NCI-H187 (cell line): ENCODE results near the gene ASTN2.

Experiments used
- DNase-seq, 2 experiments: peaks; one replicate each; lab custom pipeline; 2025; lab: John Stamatoyannopoulos, UW

The ASTN2 gene

DNA sequence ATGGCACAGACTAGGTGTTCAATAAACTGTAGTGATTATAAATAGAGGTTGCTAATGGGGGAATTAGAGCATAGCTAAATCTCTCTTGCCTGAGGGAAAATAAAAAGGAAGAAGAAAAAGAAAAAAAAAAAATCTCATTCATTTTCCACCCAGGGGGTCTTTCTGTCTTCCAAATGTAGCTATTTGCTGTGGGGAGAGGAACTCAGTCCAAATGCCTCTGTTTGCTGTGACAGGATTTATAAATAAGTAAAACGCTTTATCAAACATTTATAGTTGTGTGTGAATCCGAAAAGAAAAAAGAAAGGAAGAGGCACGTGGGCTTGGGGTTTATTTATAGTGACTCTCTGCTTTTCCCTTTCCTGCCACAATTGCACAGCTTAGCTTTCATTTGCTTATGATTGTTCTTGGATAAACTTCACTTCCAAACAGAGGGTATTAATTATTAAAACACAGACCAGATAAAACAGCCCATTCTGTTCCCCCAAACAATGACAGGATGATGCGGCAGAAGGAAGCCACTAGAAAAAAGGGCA, 245.7 kb downstream of the ASTN2 start:
- no peak for DNase-seq

DNA sequence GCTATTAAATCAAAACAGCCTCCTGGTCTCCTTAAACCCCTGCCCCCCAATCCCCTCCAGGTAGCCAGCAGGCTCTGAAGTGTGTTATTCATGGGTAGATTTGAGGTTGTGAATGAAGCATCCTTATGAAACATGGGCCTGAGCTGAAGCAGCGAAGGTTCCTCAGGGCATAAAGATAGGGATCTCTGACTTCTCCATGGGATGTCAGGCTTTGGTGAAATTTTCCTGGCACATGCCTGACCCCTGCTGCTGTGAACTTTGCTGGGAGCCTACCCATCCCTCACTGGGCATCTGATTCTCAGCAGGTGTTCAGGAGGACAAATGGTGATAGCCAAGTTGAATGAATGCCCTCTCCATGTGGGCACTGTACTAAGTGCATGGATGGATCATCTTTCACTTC, 250.3 kb downstream of the ASTN2 start:
- DNase-seq: no peak

DNA sequence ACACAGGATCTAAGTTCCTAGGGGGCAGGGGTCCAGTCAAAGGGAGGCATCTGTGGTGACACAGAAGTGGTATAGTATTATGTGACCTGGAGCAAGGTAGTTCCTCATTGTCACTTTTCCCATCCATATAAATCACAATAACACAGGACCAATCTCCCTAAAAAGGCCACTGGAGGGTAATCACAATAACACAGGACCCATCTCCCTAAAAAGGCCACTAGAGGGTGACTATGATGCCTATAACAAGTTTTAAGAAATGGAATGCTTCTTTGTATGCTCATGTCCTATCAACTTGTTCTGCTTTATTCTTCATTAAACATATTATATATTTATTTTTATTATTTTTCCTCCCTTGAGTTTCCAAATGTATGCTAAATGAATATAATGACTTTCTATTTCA, 254.6 kb downstream of the ASTN2 start:
- DNase-seq: no peak

DNA sequence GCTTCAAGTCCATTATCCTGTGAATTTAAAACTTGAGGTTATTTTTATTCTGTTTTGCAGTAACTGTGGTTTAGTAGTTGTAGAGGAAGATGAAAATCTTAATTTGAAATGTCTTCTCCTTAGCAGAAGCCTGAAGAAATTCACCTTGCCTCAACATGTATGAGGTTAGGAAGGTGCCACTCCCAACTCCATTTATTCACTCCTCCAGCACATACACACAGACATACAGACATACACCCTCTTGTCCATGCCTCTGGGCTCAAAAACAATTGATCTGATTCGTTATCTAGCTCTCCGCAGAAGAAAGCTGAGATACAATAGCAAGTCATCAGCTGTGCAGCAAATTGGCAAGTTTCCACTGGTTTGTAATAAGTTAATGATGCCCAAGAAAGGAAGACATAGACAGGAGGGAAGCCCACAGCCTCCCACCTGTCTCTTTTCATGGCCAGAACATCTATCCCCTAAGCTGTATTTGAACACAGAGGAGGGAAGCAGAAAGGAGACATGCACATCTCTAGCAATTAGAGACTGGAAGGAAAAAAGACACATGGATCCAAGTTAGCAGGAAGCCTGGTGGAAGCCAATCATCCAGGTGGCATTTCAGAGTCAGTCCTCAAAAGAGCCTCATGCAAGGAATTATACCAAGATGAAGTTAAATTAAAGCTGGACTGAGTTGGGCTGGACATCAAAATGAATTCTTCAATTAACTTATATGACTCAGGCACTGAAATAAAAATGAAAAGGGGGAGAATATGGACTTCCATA, 257.9 kb downstream of the ASTN2 start:
- no peak for DNase-seq

DNA sequence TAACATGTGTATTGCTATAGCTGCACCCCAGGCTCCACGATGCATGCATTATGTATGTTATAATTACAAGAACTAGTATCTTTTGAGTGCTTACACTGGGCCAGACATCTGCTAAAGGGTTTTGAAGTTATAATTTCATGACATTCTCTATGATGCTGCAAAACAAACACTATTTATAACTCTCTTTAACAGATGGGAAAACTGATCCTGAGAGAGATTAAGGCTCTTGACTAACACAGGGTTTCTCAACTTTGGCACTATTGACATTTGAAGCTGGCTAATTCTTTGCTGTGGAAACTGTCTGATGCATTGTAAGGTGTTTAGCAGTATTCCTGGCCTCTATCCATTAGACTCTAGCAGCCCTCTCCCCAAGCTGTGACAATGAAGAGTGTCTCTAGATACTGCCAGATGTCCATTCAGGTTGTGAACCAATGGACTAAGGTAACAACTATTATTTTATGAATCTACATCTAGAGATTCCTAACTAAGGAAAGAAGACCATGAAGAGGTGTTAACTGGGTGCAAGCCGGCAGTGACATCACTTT, 258.6 kb downstream of the ASTN2 start:
- DNase-seq: no peak

DNA sequence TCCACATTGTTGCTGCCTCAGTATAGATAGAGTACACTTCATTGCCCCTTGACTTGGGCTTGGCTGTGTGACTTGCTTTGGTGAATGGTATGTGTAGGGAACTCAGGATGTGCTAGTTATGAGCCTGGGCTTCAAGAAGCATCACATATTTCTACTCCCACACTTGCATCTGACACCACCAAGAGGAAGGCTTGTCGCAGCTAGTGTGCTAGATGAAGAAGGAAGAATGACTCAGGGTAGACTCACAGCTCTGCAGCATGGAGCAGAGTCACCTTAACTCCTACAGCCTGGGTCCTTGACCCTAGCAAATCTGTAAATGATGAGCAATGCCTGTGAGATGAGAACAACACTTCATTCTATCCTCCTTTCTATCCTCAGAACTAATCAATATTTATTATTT, 261.8 kb downstream of the ASTN2 start:
- no peak for DNase-seq

DNA sequence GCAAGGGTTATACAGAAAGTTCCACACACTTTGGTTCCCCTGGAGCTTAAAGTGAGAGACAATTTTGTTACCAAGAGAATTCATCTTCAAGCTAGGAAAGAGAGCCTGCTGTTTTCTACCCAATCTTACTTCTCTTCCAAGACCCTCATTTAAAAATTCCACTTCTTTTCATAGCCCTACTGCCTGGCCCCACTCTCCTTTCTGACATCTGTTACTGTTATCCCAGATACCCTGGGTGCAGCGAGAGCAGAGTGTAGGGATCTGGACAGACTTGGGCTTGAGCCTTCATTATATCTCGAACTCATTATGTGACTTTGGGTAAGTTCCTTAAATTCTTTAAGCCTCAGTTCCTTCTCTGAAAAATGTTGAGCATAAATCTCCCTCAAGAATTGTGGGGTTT, 263.1 kb downstream of the ASTN2 start:
- DNase-seq: no peak

DNA sequence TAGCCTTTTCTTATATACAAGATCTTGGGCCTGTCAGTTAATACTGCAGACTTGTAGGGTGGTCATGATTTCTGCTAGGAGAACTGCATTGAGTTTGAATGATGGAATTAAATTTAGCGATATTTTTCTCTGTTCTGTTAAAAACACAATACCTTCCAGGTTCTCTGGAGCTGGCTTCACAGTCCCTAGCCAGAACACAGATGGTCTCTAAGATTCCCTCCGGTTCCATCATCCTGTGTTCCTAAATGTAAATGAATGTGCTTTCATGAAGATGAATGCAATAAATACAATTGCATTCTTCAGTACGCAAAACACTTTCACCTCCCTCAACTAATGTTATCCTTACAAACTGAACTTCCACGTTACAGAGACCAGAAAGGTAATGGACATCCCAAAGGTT, 264.9 kb downstream of the ASTN2 start:
- DNase-seq: no peak

DNA sequence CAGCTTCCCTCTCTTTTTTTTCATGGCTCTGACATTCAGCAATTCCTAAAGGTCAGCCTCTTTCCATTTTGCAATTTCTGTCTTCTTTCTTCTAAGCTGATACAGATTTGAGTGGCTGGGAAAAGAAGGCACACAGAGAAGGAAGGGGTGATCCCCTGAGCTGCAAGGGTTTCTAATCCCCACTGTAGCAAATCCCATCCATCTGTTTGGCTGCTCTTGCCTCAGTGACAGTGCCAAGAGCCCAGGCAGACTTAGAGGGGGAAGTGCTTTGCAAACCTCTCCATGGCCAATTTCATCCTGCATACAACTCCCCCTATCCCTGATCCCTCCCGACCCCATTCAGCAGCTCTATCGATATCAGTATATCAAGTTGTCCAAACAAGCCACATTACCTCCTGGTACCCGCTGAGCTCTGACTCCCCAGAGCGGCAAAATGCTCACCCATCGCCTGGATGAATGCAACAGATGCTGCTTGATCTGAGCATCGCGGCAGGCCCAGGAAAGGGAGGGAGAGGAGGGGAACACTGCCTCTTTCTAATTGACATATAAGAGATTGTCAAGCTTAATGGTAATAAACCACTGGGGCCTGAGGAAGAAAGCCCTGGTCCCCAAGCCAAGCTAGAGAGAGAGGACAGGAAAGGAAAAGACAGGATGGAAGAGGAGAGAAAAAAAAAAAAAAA, 268.9 kb downstream of the ASTN2 start:
- no peak for DNase-seq

DNA sequence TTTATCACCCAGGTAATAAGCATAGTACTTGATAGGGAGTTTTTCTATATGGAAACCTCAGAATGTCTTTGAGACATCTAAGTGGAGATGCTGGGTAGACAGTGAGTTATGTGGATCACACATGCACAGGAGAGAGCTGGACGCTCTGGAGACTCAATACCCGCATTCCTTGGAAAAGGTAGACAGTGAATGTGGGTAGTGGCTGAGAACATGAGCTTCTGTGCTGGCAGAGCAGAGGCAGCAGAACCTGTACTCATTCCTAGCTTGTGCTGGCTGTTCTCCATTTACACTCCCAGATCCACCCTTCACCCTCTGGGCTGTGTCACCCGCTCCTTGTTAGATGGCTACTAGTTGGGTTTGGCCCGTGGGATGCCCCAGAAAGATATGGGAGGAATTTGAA, 269.8 kb downstream of the ASTN2 start:
- DNase-seq: no peak

DNA sequence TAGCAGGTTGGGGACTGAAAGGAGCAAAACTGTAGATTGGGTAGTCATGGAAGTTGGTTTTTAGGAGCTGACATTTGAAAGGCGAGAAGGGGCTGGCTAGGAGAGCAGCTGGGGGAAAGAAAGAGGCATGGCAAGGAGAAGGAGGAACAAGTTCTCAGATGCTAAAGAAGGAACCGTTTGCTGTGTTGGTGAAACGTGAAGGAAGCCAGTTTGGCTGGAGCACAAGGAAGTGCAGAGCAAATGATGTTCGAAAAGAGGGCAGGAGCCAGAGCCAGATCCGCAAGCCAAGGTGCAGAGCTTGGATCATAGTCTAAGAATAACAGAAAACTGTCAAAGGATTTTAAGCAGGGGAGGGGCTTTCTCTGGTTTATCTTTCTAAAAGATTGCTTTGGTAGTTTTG, 276.6 kb downstream of the ASTN2 start:
- DNase-seq: no peak

DNA sequence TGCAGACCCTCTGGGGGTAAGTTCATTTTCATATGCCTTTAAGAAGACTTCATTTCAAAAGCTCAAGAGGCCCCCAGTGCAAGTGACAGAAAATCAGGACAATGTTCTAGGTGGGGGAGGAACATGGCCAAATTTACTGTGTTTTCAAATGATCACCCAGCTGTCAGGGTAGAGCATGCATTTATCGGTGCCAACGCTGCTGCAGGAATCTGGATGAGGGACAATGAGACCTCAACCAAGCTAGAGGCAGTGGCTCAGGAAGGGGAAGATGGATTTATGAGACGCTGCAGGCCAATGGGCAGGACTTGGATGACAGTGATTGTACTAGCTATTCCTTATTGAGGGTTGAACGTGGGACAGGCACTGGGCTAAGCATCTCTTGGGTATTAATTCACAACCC, 278.4 kb downstream of the ASTN2 start:
- DNase-seq: no peak

DNA sequence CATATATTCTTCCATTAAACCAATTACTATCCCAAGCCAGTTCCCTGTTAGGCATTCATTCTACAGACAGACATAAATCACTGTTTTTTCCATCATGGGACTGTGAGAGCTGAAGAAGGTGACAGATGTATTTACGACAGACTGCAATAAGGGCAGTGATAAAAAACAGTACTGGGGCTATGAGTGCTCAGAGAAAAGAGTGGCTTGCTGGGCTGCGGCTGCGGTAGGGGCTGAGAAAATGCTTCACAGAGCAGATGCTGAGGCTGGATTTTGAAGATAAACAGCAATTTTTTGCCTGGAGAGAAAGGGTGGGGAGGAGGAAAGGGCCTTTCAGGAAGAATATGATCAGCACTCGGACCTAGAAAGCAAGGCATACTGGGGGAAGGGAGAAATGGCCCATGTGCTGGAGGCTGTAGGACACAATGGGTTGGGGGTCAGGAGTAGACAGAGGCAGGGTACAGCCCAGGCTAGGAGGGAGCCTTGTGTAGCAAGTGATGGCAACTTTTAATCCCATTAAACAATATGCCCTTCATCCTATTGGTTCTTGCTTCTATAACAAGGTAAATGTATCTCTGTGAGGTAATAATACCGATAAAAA, 279.3 kb downstream of the ASTN2 start:
- DNase-seq: no peak

DNA sequence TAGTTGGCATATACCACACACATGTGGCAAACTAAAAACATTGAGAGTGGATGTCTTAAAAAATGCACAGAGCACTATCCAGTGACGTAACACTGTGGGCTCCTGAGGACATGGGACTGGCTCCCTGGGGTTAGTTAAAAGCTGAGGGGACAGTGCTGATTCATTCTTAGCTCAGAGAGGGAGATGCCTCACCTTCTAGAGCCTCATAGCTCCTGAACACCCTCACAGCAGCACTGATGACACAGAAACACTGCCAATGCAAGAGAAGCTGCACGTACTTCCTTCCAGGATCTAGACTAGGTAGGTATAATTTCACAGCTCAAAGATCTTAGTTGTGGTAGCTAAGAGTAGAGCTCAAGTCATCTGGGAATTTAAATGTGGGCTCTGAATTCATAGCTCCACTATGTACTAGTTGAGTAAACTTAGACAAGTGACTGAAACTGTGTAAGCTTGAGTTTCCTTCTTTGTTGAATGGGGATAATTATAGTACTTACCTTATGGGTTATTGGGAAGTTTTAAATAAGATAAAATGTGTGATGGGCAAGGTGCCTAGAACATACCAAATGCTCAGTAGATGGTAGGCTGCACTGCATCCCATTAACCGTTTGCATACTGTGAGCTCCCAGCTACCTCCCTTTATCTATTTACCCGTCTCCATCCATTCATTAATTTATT, 279.9 kb downstream of the ASTN2 start:
- DNase-seq: no peak

DNA sequence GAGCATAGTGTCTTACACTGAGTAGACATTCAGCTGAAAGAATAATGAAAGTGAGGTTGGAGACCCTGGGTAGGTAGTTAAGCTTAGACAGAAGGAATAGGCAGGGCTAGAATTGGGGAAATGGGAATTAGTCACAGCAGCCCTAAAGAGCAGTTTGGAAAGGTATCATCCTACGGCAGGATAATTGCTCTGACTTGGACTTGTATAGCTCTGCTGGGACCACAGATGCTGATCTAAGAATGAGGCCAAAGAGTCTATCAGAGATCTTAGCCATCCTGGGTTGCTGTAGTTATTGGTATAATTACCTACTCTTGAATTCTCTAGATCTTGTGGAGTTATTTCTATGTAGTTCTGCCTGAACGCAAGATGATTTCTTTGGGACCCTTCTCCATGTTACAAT, 288.0 kb downstream of the ASTN2 start:
- DNase-seq: no peak

DNA sequence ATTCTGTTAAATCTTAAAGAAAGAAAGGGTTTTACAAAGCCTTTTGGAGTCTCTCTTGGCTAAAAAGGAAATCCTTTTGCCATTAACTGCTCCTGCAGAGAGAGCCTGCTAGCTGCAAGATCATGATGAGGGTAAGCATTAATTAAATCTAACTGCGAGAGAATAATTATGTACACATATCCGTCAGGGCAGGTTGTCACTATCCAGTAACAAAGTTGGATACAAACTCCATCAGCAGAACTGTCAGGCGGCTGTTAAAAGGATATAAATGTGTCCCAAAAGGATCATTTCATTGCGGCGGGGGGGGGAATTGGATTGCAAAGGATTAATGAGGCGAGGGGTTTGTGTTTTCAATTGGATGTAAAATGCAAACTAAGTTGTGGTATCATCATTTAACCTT, 289.3 kb downstream of the ASTN2 start:
- DNase-seq: no peak

DNA sequence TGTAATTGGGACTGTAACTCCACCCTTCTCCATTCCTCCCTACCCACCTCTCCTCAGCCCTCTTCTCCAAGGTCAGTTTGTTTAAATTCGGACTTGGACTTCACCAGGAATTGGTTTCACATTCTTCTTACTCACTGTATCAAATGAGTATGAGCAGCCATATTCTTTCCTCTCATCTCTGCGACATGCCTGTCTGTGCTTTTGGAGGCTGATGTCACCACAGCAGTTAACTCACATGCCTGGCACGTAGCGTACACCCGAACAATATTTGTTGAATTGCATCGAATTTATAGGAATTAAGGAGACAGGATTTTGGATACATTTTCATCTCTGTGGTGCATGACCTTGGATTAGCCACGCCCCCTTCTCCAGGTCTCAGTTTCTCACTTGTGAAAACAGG, 291.1 kb downstream of the ASTN2 start:
- DNase-seq: no peak

DNA sequence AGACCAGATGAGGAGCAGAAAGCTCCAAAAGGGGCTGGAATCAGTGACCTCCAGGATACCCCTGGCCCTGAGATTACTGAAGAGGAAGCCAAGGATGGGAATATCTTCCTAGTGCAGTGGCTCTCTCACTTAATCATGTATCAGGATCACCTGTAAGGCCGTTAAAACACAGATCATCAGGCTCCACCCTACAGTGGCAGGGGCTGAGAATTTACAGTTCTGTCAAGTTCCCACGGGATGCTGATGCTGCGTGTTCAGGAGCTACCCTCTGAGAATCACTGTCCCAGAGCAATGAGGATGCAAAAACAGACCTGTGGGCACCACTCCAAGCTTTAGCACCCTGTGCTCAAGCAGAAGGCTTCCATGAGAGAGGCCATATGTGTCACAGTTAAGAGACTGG, 291.9 kb downstream of the ASTN2 start:
- no peak for DNase-seq

DNA sequence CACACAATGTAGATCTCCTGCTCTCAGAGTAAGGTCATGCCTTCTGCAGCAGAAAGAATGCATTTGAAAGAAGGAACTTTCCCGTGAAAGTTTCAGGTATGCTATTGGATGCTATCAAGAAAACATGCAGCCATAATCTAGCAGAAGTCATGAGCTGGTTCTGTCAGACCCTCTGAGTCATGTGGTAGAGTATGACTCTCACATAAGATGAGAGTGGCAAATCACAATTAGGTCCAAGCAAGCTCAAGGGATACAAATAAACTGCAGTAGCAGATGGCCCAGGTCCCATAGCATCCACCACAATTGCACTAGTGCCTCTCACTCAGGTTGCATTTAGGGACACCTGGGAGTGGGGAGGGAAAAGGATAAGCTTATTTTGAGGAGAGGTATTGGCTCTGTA, 292.8 kb downstream of the ASTN2 start:
- DNase-seq: no peak

DNA sequence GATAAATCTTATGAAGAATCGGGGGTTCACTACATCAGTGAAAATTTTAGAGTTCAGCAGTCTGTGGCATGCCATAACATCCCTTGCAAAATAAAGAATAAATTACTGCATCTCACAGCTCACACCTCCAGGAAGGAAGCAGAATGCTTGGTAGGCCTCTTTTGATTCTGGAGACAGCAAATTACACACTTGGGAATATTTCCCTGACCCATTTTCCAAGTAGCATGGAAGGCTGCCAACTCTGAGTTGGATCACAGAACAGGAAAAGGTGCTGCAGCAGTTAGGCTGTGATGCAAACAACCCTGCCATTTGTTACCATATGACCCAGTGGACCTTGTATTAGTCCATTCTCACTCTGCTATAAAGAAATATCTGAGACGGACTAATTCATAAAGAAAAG, 293.5 kb downstream of the ASTN2 start:
- no peak for DNase-seq

DNA sequence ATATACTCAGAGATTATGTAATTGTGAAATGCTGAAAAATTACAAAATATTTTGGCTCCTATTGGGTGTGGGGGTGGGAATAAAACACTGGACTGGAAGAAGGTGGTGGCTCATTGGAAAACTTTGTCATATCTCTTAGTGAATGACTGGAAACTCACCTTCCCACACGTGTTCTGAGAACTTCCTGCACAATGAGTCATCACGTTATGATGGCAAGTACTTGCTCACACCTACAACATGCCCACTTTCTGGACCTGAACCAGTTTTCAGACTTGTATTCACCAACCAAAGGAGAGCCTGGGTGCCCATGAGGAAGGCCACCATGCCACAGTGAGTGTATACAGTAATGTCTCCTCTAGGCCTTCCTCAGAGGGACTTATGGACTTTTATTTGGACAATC, 294.8 kb downstream of the ASTN2 start:
- DNase-seq: no peak

DNA sequence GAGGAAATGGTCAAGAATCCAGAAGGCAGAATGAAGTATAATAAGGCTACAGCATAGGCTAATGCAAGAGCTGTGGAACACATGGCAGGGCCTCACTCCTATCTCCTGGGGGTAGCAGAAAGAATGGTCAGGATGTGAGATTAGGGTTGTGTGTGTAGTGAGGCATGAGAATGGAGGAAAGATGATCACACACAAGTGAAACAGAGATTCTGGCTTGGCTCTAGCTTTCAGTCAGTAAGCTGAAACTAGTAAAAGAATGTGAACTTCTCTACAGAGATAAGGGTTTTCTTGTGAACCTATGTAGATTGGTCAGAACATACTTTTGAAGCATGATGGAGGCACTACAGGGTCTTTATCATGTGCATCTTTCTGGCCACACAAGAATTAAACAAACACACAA, 298.8 kb downstream of the ASTN2 start:
- no peak for DNase-seq
